Measurements from ENCODE around the gene PTCH2. TPM values are rescaled to one million over a fixed set of nuclear protein-coding genes. Genes with fewer than 3 reads are reported as not detected.

The PTCH2 gene
- total RNA-seq, 2 experiments from 2014 or later, result 0.61 to 0.62 TPM

DNA sequence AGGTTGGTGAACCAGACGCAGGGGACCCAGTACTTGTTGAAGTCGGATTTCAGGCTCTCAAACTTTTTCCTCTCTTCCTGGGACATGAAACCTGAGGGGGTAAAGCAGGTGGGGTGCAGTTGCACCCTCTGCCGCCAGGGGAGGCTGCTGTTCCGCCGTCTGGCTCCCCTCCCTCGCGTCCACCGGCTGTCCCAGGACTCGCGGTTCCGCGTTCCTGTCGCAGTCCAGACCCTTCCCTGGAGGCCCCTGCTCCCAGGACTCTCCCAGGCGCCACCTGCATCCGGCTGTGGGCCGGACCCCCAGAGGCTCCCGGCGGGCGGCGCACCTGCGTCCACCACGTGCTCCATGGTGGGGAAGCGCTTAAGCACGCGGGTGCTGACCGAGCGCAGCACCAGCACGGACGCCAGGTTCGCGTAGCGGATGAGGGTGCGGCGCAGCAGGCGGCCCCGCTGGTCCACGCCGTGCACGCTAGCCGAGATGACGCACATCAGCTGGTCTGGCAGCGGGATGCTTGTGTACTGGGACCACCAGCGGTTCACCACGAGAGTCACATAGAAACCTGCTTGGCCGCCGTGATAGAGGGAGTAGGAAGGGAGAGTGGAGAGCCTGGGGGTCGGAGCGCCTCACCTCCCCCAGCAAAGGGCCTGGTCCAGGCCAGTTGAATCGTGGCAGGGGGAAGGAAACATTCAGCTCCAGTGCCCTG is 56.8 kb downstream of the PTCH2 start:
- intact Hi-C loops (cut with micrococcal nuclease), result loop anchor here (5.0 kb wide), 2 partner anchors 36 to 706 kb away; partner anchors contain the start of gene TESK2
- Mint-ChIP-seq H3K36me3 (peaks cover 11% of the 10 kb centered on the region), H3K4me1 (ENCODE audit: low read depth) (peaks cover 31% of the 10 kb centered on the region), H3K9me3 (no peaks in the 10 kb centered on the region), H3K4me3 (peak overlapping the region; percentile 73), H3K27ac (peak overlapping the region; percentile 31), H3K27me3 (no peaks in the 10 kb centered on the region)
- peak; percentile 83 for DNase-seq
- POLR2A ChIA-PET, result interaction anchor here (1.3 to 8.4 kb wide), 7 partner anchors 10 to 65 kb away, joined by 3 to 70 read pairs (median 13); partner anchors contain the start of genes PLK3, RNU5D-1 and RPS8
- CTCF ChIA-PET, result interaction anchor here (0.6 to 5.3 kb wide), 14 partner anchors 10 to 705 kb away, joined by 3 to 32 read pairs (median 5); partner anchors contain the start of genes BTBD19, HECTD3, PLK3 and RPS8

DNA sequence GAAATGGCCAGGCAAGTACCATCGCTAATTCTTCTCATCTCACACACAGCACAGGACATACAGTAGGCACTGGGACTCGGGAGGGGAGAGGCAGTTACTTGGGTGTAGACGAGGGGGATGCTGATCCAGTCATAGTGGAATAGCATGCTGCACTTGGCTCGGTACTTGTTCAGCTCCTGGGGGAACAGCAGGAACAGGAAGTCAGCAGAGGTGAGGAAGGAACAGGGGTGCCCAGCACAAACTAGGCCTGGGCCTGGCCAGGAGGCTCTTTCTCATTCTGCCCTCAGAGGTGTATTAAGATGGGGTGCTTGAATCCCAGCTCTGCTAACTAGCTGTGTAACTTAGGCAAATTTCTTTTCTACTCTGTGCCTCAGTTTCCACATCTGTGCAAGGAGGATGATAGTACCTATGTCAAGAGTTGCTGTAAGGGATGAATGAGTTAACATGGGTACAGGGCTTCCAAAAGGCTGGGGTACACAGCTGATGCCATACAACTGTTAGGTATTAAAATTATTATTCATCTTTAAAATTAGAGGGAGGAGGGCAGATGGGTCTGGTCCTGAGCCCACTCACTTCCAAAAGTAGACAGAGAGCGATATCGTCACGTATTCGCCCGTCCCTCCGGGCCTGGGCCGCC is 57.4 kb downstream of the PTCH2 start:
- H3K27me3 Mint-ChIP-seq, result no peaks in the 10 kb centered on the region
- H3K4me3 Mint-ChIP-seq, result peak overlapping the region; percentile 73
- H3K36me3 Mint-ChIP-seq, result peaks cover 17% of the 10 kb centered on the region
- ChIA-PET POLR2A (interaction anchor here (0.8 to 8.4 kb wide), 7 partner anchors 10 to 225 kb away, joined by 3 to 70 read pairs (median 7); partner anchors contain the start of genes HECTD3, RNU5D-1 and RPS8), CTCF (interaction anchor here (0.8 to 5.3 kb wide), 9 partner anchors 10 to 706 kb away, joined by 4 to 32 read pairs (median 7); partner anchors contain the start of genes BTBD19, HECTD3, PLK3 and RPS8)
- DNase-seq, result no peak
- H3K27ac Mint-ChIP-seq, result peak overlapping the region; percentile 47
- no peaks in the 10 kb centered on the region for H3K9me3 Mint-ChIP-seq
- intact Hi-C loops (cut with micrococcal nuclease), result loop anchor here (2.0 to 5.0 kb wide), 3 partner anchors 37 to 707 kb away; partner anchors contain the start of genes RNU5D-1 and TESK2
- peaks cover 33% of the 10 kb centered on the region for H3K4me1 Mint-ChIP-seq (ENCODE audit: low read depth)

DNA sequence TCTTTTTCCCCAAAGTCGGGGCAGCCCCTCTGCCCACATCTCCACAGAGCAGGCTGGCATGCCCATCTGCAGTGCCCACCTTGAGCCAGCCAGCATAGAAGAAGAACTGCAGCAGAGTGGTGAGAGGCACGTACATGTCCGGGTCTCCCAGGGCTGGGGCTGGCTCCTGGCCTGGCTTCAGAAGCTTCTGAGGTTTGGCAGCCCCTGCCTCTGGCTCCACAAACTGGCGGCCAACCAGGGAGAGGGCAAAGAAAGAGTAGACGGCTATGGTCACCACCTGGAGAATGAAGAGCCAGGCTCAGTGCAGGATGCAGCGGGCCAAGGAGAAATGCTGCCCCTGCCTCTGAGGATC is 58.0 kb downstream of the PTCH2 start:
- ChIA-PET POLR2A (interaction anchor here (0.7 to 8.4 kb wide), 9 partner anchors 9 to 226 kb away, joined by 3 to 70 read pairs (median 12); partner anchors contain the start of genes BTBD19, HECTD3, PLK3 and RNU5D-1), CTCF (interaction anchor here (0.6 to 5.3 kb wide), 8 partner anchors 8 to 227 kb away, joined by 3 to 32 read pairs (median 8); partner anchors contain the start of genes BTBD19, HECTD3, PLK3 and RPS8)
- peaks cover 38% of the 10 kb centered on the region for H3K4me1 Mint-ChIP-seq (ENCODE audit: low read depth)
- peak overlapping the region; percentile 49 for H3K27ac Mint-ChIP-seq
- H3K4me3 Mint-ChIP-seq, result peak overlapping the region; percentile 64
- H3K9me3 Mint-ChIP-seq, result no peaks in the 10 kb centered on the region
- no peaks in the 10 kb centered on the region for H3K27me3 Mint-ChIP-seq
- peaks cover 23% of the 10 kb centered on the region for H3K36me3 Mint-ChIP-seq
- DNase-seq, result no peak
- intact Hi-C loops (cut with micrococcal nuclease), result loop anchor here (2.0 to 5.0 kb wide), 3 partner anchors 37 to 707 kb away; partner anchors contain the start of genes RNU5D-1 and TESK2

DNA sequence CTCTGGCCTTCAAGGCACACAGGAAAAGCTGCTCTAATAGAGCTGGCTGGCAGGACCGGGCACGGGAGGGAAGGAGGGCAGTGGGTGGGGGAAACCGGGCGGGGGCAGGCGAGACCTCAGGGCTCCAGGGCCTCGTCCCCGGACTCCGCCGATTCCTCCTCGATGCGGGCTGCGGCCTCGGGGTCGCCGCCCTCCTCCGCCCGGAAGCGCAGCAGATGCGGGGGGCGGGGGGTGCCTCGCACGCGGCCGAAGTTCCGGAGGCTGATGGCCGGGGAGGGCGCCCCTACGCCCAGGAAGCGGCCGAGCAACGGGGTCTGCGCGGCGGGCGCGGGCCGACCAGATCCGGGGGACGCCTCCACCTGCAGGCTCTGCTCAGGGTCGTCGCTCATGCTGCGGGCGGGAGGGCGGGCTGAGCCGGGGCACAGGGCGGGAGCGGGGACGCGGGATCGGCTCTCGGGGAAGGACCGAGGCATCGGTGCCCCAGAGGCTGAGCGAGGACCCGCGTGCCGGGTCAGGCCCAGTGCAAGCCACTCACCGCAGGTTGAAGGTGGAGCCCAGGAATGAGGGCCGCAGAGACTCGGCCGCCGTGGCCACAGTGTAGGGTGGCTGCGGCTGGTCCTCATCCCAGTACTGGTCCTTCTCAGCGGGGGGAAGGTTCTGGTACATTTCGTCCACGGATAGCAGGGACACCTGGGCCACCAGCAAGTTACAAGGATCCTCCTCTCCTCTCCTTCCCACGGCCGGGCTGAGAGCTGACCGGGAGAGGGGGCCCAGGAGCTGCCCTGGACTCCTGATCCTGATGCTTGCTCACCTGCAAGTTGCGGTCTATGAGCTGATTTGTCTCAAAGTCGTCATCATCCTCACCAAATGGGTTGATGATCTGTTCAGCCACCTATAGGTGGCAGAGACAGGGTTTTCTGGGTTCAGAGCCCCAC is 58.7 kb downstream of the PTCH2 start:
- peak; percentile 46 for DNase-seq
- CTCF ChIA-PET, result interaction anchor here (0.6 to 5.3 kb wide), 8 partner anchors 9 to 63 kb away, joined by 3 to 32 read pairs (median 7); partner anchors contain the start of genes BTBD19, PLK3 and RPS8
- H3K36me3 Mint-ChIP-seq, result peaks cover 28% of the 10 kb centered on the region

DNA sequence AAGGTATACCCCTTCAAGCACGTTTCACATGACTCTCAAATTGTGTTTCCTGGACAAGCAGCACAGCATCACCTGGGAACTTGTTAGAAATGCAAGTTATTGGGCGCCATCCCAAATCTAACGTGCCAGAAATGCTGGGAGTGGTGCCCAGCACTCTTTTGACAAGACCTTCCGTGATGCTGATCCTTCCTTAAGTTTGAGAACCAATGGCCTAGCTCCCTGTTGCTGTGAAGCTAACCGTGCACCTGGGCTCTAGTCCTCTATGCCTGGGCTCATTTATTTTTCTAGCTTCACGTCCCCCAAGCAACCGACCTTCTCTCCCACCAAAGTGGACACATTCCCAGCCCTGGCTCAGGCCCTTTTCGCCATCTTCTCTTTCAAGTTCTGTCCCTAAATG is 59.4 kb downstream of the PTCH2 start:
- Mint-ChIP-seq H3K4me1 (ENCODE audit: low read depth) (peaks cover 44% of the 10 kb centered on the region), H3K9me3 (no peaks in the 10 kb centered on the region), H3K27ac (peak overlapping the region; percentile 18), H3K36me3 (peaks cover 35% of the 10 kb centered on the region), H3K27me3 (no peaks in the 10 kb centered on the region), H3K4me3 (peak overlapping the region; percentile 52)
- DNase-seq, result no peak
- intact Hi-C loops (cut with micrococcal nuclease), result loop anchor here (1.0 to 2.0 kb wide), 2 partner anchors 8 to 53 kb away; partner anchors contain the start of genes RNU5D-1 and RPS8
- ChIA-PET CTCF (interaction anchor here (0.6 to 5.3 kb wide), 6 partner anchors 8 to 69 kb away, joined by 3 to 32 read pairs (median 4); partner anchors contain the start of genes RNU5D-1 and RPS8), POLR2A (interaction anchor here (0.7 to 8.4 kb wide), 12 partner anchors 8 to 227 kb away, joined by 3 to 70 read pairs (median 4); partner anchors contain the start of genes BTBD19, HECTD3, PLK3 and RNU5D-1)

More for the DNA sequence above, 58.7 kb downstream of the PTCH2 start:
- Mint-ChIP-seq H3K27ac (peak overlapping the region; percentile 49), H3K4me1 (ENCODE audit: low read depth) (peaks cover 40% of the 10 kb centered on the region), H3K9me3 (no peaks in the 10 kb centered on the region), H3K4me3 (peak overlapping the region; percentile 64), H3K27me3 (no peaks in the 10 kb centered on the region)
- POLR2A ChIA-PET, result interaction anchor here (0.7 to 8.4 kb wide), 13 partner anchors 8 to 226 kb away, joined by 3 to 70 read pairs (median 4); partner anchors contain the start of genes BTBD19, HECTD3, PLK3 and RNU5D-1
- intact Hi-C loops (cut with micrococcal nuclease), result loop anchor here (1.0 to 5.0 kb wide), 4 partner anchors 9 to 708 kb away; partner anchors contain the start of genes RNU5D-1, RPS8 and TESK2

DNA sequence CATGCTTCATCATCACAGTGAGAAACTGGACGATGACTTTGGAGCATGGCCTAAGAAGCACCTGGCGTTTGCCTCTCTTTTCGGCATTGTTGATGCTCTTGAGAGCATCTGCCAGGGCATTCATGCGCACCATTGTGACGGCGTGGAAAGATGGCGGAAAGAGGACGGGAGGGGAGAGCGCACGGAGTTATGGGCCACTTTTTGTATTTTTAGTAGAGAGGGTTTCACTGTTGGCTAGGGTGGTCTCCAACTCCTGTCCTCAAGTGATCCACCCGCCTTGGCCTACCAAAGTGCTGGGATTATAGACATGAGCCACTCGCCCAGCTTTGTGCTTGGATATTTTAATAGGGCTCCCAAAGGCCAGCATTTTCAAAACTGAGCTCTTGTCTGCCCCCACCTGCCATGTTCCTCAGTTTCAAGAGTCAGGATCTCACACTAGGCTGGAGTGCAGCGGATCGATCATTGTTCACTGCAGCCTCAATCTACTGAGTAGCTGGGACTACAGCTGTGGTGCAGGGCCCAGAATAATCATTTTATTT is 62.4 kb downstream of the PTCH2 start:
- intact Hi-C loops (cut with micrococcal nuclease), result no loop called here
- H3K9me3 Mint-ChIP-seq, result no peaks in the 10 kb centered on the region
- H3K36me3 Mint-ChIP-seq, result peaks cover 65% of the 10 kb centered on the region
- DNase-seq, result no peak
- H3K4me3 Mint-ChIP-seq, result no peak overlapping the region
- ChIA-PET CTCF (interaction anchor here (1.8 to 2.0 kb wide), 2 partner anchors 19 to 48 kb away, joined by 4 to 6 read pairs; partner anchors contain the start of gene PLK3), POLR2A (interaction anchor here (0.9 to 1.4 kb wide), 4 partner anchors 9 to 59 kb away, joined by 3 to 7 read pairs (median 5); partner anchors contain the start of gene BTBD19)
- no peak overlapping the region for H3K27ac Mint-ChIP-seq
- peaks cover 51% of the 10 kb centered on the region for H3K4me1 Mint-ChIP-seq (ENCODE audit: low read depth)
- H3K27me3 Mint-ChIP-seq, result no peaks in the 10 kb centered on the region

DNA sequence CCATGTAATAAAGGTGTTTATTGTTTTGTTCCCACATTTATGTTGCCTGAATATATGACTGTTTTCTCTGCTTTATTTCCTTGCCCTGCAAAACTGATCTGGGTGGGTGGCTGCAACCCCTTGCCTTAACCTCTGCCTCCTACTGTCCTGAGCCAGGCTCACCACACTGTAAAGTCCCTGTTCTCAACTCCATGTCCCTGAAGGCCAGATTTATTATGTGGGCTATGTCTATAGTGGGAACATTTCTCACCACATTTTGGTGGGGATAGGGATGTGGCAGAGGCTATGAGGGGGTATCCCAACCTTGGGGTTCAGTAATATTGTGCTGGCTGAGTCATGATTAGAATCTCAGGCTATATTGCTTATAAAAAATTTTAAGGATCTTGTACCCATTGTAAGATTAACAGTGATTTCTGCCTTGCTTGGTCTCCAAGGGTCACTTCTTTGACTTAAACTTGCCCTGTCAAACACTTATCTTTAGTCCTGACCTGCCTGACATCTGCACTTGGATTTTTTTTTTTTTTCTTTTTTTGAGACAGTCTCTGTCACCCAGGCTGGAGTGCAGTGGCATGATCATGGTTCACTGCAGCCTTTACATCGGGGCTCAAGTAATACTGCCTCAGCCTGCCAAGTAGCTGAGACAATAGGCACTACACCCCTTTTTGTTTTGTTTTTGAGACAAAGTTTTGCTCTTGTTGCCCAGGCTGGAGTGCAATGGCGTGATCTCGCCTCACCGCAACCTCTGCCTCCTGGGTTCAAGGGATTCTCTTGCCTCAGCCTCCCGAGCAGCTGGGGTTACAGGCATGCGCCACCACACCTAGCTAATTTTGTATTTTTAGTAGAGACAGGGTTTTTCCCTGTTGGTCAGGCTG is 64.1 kb downstream of the PTCH2 start:
- no peak for DNase-seq
- peaks cover 65% of the 10 kb centered on the region for H3K36me3 Mint-ChIP-seq
- no peaks in the 10 kb centered on the region for H3K9me3 Mint-ChIP-seq
- H3K27me3 Mint-ChIP-seq, result no peaks in the 10 kb centered on the region
- ChIA-PET POLR2A (interaction anchor here (0.6 to 5.4 kb wide), 6 partner anchors 28 to 57 kb away, joined by 3 to 49 read pairs (median 4); partner anchors contain the start of genes DYNLT4 and RNU5D-1), CTCF (interaction anchor here (2.0 kb wide), 1 partner anchor 47 kb away, joined by 6 read pairs; no protein-coding TSS in a partner anchor)
- intact Hi-C loops (cut with micrococcal nuclease), result no loop called here
- H3K4me3 Mint-ChIP-seq, result peak overlapping the region; percentile 83
- H3K27ac Mint-ChIP-seq, result peak overlapping the region; percentile 81
- peaks cover 46% of the 10 kb centered on the region for H3K4me1 Mint-ChIP-seq (ENCODE audit: low read depth)

DNA sequence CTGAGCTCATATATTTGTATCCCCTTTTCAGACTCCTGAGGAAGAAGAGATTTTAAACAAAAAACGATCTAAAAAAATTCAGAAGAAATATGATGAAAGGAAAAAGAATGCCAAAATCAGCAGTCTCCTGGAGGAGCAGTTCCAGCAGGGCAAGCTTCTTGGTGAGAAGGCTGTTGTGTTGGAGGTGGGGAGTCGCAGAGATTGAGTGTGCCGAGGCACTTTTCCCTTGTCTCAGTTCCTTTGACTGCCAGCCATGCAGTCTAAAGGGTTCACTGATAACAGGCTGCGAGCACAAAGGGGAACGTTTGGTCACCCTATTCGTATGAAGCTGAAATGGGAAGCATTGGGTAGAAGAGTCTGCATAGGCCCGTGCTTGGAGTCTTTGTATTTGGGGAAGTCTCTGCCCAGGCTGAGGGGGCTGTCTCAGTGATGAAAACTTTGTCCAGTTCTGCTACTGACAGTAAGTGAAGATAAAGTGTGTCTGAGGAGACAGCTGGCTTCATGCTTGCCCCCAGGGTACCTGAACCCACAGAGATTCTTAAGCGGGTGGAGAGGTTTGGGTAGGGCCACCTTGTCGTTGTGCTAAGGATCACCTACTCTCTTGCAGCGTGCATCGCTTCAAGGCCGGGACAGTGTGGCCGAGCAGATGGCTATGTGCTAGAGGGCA is 65.0 kb downstream of the PTCH2 start:
- ChIA-PET POLR2A (interaction anchor here (0.6 to 5.4 kb wide), 9 partner anchors 9 to 56 kb away, joined by 3 to 70 read pairs (median 5); partner anchors contain the start of genes BEST4, BTBD19 and PLK3), CTCF (no interaction called here)
- peak overlapping the region; percentile 83 for H3K4me3 Mint-ChIP-seq
- H3K36me3 Mint-ChIP-seq, result peaks cover 65% of the 10 kb centered on the region
- peak overlapping the region; percentile 81 for H3K27ac Mint-ChIP-seq
- peaks cover 40% of the 10 kb centered on the region for H3K4me1 Mint-ChIP-seq (ENCODE audit: low read depth)
- DNase-seq, result no peak
- H3K27me3 Mint-ChIP-seq, result no peaks in the 10 kb centered on the region
- intact Hi-C loops (cut with micrococcal nuclease), result no loop called here
- H3K9me3 Mint-ChIP-seq, result no peaks in the 10 kb centered on the region

DNA sequence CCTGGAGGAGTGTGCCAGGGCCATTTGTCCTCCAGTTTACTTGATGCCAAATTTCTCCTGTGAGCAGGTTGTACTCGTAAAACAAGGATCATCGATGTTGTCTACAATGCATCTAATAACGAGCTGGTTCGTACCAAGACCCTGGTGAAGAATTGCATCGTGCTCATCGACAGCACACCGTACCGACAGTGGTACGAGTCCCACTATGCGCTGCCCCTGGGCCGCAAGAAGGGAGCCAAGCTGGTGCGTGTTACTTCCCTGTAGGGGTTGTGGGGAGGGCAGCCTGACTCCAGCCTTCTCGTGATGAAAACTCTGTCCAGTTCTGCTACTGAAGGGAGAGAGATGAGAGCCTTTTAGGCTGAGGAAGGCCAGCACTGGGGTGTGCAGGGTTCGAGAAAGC is 65.5 kb downstream of the PTCH2 start:
- intact Hi-C loops (cut with micrococcal nuclease), result no loop called here
- Mint-ChIP-seq H3K27ac (peak overlapping the region; percentile 81), H3K9me3 (no peaks in the 10 kb centered on the region), H3K4me1 (ENCODE audit: low read depth) (peaks cover 42% of the 10 kb centered on the region), H3K36me3 (peaks cover 64% of the 10 kb centered on the region), H3K4me3 (peak overlapping the region; percentile 83), H3K27me3 (no peaks in the 10 kb centered on the region)
- CTCF ChIA-PET, result no interaction called here
- no peak for DNase-seq
- POLR2A ChIA-PET, result interaction anchor here (1.0 to 5.4 kb wide), 8 partner anchors 10 to 56 kb away, joined by 3 to 70 read pairs (median 6); partner anchors contain the start of genes BEST4, BTBD19 and PLK3

All from activated CD4-positive, alpha-beta memory T cell treated with anti-CD3 and anti-CD28 coated beads for 36 hours (primary cell).